SK-N-SH treated with all-trans-retinoic acid at 6 μM for 48 hours (cell line): ENCODE measurements around the gene SUPV3L1.

Experiments
- ARNTL ChIP-seq: fragments of 450-650 bp; formaldehyde crosslinking; IDR thresholded peaks from 2 replicates; pipeline ENCODE4 v1.5.0; 2020; ENCODE audit warnings: low read depth, mild to moderate bottlenecking, moderate library complexity, borderline replicate concordance
- GLIS3 ChIP-seq: fragments of 250-450 bp; sonication (Bioruptor Pico); IDR thresholded peaks from 2 replicates; pipeline ENCODE4 v1.5.0; 2020; ENCODE audit warnings: mild to moderate bottlenecking, moderate library complexity
- ZFP30 ChIP-seq: fragments of 450-650 bp; formaldehyde crosslinking; IDR thresholded peaks from 2 replicates; pipeline ENCODE4 v1.5.0; 2022; ENCODE audit warnings: mild to moderate bottlenecking, moderate library complexity

DNA sequence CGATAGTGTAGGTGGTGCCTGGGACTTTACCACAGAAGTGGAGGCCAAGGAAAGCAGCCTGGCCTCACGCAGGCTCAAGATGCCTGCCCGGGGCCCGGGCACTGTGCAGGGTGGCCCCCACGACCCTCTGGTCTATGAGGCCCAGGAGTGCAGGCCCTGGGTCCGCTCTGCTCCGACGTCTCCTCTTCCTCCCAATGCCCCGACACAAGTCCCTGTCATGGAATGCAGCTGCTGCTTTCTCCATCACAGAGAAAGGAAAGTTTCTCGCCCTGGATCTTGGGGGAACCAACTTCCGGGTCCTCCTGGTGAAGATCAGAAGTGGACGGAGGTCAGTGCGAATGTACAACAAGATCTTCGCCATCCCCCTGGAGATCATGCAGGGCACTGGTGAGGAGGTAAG, 70.0 kb downstream of the SUPV3L1 start:
- TF ChIP-seq ZFP30 (CRISPR knock-in tag) (no peak), ARNTL (CRISPR knock-in tag) (no peak), GLIS3 (no peak)
